Cerebellar nuclear complex (tissue), 1 donor: ENCODE data around the gene ZNF581.

Experiments used
- DNase-seq, 2 experiments: peaks; one replicate each; lab custom pipeline; 2025; lab: John Stamatoyannopoulos, UW

ZNF581 gene

GRCh38 chr19:55648585-55649267 is 5.3 kb downstream of the ZNF581 start:
- DNase-seq, result no peak

GRCh38 chr19:55649268-55650125 is 6.0 kb downstream of the ZNF581 start:
- no peak for DNase-seq

DNA sequence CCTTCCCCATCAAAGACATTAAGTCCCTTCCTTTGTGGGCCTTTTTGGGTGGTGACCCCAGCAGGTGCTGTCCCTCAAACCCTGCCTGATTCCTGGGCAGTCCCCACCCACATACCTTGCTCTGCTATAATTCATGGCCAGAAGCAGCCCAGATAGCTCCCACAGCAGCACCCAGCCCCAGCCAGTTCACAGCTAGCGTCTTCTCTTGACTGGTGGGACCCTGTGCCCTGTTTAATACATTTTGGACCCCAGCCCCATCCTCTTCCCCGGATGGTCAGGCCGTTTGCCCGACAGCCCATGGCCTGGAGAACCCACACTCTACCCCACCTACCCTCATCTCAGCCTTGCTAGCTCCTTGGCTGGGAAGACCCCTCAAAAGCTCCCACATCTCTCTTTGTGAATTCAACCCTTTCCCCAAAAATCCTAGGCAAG is 6.7 kb downstream of the ZNF581 start:
- no peak for DNase-seq

GRCh38 chr19:55650602-55651230 is 7.3 kb downstream of the ZNF581 start:
- DNase-seq, result no peak

- DNase-seq, result no peak
Observed at GRCh38 chr19:55651236-55651635, 7.8 kb downstream of the ZNF581 start.

- no peak for DNase-seq
Observed at GRCh38 chr19:55652311-55653128, 9.1 kb downstream of the ZNF581 start.

- peak; percentile 67 to 94 for DNase-seq
Observed at GRCh38 chr19:55653651-55654322, 10.3 kb downstream of the ZNF581 start.

GRCh38 chr19:55654323-55654867 is 10.9 kb downstream of the ZNF581 start:
- peak; percentile 75 to 95 for DNase-seq

DNA sequence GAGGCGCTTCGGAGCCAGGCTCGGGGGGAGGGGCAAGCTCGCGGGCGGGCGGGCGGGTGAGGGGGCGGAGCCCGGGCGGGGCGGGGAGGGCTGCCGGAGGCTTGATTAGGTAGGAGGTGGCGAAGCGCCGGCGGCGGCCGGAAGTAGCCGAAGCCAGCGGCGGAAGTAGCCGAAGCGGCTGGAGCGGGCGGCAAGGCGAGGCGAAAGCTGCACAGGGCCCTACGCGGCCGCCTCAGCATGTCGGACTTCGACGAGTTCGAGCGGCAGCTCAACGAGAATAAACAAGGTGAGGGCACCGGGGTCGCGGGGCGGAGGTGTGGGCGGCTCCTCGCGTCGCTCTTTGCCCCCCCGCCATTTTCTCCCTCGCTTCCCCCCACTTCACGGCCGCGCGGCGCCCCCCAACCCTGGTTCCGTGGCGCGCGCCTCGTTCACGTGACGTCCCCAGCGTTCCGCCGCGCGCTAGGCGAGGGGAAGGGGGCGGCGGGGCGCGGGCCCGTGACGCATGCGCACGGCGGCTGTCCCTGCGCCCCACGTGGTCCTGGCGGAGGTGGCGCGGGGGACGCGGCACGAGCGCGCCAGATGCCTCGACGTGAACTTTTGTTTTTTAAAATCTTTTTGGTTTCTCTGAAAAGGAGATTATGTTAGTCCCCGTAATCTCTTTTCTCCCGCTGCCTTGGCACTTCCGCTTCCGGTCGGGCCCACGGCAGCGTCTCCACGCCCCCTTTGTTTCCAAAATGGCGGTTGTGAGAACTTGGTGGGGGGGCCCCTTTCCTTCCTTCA is 11.6 kb downstream of the ZNF581 start, which contains the start of gene U2AF2:
TSS of gene U2AF2 (plus strand) at position 168 of the 780 bp plus-strand sequence. CDS start at position 238, 70 bp downstream.
- peak; percentile 75 to 87 for DNase-seq

GRCh38 chr19:55655648-55656040 is 12.2 kb downstream of the ZNF581 start:
- no peak for DNase-seq

DNA sequence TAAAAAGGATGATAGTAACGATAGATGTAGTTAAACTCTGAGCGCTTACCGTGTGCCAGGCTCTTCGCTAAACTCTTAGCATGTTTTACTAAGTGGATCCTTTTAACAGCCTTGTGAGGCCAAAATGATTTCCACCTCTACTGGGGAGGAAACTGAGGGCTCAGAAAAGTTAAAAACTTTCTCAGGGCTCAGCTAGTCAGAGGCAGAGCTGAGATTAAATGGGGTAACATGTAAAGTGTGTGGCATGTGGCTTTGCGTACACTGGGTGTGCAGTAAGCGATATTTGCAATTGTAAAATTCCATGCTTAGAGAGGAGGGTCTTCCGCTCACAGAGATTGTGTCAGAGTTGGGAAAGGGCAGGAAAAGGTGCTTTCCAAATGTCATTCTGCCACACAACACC is 13.1 kb downstream of the ZNF581 start:
- DNase-seq, result no peak

DNA sequence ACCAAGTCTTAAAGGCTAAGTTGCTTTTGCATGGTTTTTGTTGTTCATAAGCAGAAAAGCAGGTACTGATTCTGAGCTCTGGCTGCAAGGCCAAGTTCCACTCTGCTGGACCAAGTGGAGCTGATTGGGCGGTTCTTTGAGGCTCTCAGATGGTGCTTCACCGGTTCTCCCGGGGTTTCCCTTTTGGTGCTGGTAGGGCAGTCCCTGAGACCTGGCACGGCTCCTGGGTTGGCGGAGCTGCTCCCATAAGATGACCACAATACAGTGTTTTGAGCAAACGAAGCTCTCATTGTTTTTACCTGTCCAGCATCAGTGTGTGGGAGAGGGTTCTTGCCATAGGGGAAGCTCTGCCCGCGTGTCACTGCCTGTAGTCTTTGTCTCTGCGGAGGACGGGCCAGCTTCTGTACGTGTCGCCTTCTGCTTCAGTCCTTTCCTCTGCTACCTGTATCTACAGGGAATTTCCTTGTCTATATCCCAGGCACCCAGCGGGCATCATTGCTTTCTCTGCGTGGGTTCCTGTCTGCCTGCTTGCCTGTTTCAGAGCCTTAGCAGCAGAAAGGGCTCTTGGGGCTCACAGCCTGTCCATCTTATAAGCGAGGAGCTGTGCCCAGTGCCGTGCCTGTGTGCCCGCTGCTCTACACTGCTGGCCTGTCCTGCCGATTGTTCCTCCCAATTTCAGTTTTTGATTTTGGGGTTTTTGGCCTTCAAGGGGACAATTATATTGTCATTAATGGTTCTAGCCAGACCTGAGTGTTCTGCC is 13.7 kb downstream of the ZNF581 start:
- DNase-seq, result no peak

- DNase-seq, result no peak
Observed at GRCh38 chr19:55658846-55659459, 15.5 kb downstream of the ZNF581 start.

DNA sequence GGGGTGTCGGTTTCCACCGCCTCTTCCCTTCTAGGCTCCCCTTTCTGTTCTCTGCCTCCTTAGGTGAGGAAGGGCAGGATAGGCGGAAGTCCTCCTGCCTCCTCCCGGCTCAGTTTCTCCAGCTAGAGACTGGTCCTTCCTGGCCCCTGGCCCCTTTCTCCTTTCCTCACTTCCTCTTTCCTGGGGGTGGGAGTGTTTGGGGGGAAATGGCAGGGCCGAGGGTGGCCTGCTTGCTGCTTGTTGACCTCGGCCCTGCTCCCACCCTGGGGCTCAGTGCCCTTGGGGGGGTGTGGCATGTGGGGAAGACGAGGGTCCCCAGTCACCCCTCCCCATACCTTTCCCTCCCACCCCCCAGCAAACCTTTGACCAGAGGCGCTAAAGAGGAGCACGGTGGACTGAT is 16.4 kb downstream of the ZNF581 start:
- DNase-seq, result no peak

DNA sequence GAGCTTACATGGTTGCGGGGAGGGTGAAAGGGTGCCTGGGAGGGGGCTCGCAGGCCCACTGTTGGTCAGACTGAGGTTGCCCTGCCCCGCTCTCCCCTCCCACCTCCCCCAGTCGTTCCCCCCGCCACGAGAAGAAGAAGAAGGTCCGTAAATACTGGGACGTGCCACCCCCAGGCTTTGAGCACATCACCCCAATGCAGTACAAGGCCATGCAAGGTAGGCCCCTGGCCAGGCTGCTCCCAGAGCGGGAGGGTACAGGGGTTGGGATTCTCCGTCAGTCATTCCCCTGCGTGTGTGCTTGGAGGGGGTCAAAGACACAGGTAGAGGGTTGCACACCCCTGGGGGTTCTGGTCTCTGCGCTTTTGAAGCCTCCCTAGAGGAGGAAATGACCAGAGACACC is 17.0 kb downstream of the ZNF581 start:
- no peak for DNase-seq

DNA sequence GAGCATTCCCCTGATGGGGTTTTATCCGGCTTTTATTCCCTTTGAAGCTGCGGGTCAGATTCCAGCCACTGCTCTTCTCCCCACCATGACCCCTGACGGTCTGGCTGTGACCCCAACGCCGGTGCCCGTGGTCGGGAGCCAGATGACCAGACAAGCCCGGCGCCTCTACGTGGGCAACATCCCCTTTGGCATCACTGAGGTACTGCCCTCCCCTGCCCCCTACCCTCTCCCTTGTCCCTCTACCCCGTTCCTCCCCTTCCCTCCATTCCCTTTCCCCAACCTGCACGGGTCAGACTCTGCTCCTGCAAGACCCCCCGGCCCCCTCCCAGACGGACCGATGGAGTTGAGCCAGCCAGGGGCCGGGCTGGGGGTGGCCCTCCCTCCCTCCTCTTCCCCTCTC is 17.5 kb downstream of the ZNF581 start:
- DNase-seq, result no peak

DNA sequence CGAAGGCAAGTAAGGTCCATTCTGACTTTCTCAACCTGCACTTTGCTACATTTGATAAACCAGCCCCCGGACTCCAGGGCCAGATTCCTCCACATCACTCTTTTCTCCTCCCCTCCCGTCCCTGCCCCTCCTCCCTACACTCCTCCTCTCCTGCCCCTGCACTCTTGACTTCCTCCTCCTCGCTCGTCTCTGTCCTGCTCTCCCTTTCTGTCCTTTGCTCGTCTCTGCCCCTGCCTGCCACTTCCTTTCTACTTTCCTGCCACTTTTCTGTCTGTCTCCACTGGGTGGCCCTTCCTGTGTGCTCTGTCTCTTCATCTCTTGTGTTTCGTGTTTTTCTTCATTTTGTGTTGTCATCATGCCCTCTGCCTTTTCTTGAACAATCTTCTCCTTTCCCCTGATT is 18.4 kb downstream of the ZNF581 start:
- no peak for DNase-seq

- DNase-seq, result no peak
Observed at GRCh38 chr19:55663846-55664536, 20.5 kb downstream of the ZNF581 start.
